OCI-LY3 (cell line): Measurements from ENCODE around the gene ICAM1.

Experiments
- H2AFZ ChIP-seq: fragments of 200-600, 300-600 bp; shearing (Covaris generic); 2 replicates; pipeline ENCODE4 v1.6.0; 2014; ENCODE audit warnings: antibody characterized with exemption, low read depth, low read length
- H3K27ac ChIP-seq: fragments of 200-600, 300-600 bp; sonication (generic); 2 replicates; pipeline ENCODE4 v1.5.1; 2014; ENCODE audit warnings: mild to moderate bottlenecking, low read length, moderate library complexity, mixed read lengths
- H3K27me3 ChIP-seq: fragments of 200-600, 300-600 bp; sonication (generic); 2 replicates; pipeline ENCODE4 v1.6.1; 2014; ENCODE audit warnings: low read depth, low read length, mixed read lengths
- H3K36me3 ChIP-seq: fragments of 200-600, 300-600 bp; sonication (generic); replicated peaks from 2 replicates; pipeline ENCODE3; 2014; ENCODE audit warnings: low read depth, low read length, mixed read lengths
- H3K4me1 ChIP-seq: fragments of 300-600, 200-600 bp; sonication (generic); 2 replicates; pipeline ENCODE4 v1.6.1; 2014; ENCODE audit warnings: low read length, mixed read lengths
- H3K4me2 ChIP-seq: fragments of 200-600, 300-600 bp; sonication (generic); 2 replicates; pipeline ENCODE4 v1.6.1; 2014; ENCODE audit warnings: low read length, mixed read lengths
- H3K4me3 ChIP-seq: fragments of 300-600, 200-600 bp; sonication (generic); 2 replicates; pipeline ENCODE4 v1.5.1; 2014; ENCODE audit warnings: antibody characterized with exemption, mild to moderate bottlenecking, low read length, moderate library complexity
- H3K79me2 ChIP-seq: fragments of 300-600, 200-600 bp; shearing (Covaris generic); 2 replicates; pipeline ENCODE4 v1.6.1; 2014; ENCODE audit warnings: mild to moderate bottlenecking, low read length, mixed read lengths
- H3K9ac ChIP-seq: fragments of 300-600, 200-600 bp; shearing (Covaris generic); 2 replicates; pipeline ENCODE4 v1.6.0; 2014; ENCODE audit warnings: mild to moderate bottlenecking, low read length, moderate library complexity
- H3K9me3 ChIP-seq: fragments of 200-600, 300-600 bp; shearing (Covaris generic); 2 replicates; pipeline ENCODE4 v1.6.1; 2014; ENCODE audit warnings: low read length, mixed read lengths; ENCODE audit not compliant: insufficient read depth
- H4K20me1 ChIP-seq: fragments of 200-600, 300-600 bp; sonication (generic); 2 replicates; pipeline ENCODE4 v1.6.1; 2016; ENCODE audit warnings: low read length, mixed read lengths; ENCODE audit not compliant: insufficient read depth
- EZH2phosphoT487 ChIP-seq: fragments of 200-600 bp; shearing (Covaris generic); IDR thresholded peaks from 2 replicates; pipeline ENCODE4 v1.6.1; 2018; ENCODE audit warnings: antibody characterized with exemption, mixed run types, low read depth
- TF ChIP-seq, protein P1 (sequence below): fragments of 200-600, 300-600 bp; sonication (generic); IDR thresholded peaks from 2 replicates; pipeline ENCODE4 v1.5.1; 2014; ENCODE audit warnings: antibody characterized with exemption, low read length, low read depth

ICAM1 gene

DNA sequence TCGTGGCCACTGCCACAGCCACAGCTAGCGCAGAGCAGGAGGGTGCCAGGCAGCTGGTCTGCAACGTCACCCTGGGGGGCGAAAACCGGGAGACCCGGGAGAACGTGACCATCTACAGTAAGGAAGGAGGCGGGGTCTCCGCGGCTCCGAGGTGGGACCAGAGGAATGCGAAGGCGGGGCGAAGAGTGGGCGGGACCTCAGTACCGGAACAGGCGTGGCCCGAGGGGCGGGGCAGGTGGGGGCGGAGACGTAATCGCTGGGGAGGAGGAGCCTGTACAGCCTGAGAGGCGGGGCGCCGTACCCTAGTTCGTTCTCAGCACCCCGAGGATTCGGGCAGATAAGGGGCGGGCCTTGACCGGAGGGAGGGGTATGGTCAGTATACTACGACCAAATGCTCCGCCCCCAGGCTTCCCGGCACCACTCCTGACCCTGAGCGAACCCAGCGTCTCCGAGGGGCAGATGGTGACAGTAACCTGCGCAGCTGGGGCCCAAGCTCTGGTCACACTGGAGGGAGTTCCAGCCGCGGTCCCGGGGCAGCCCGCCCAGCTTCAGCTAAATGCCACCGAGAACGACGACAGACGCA is 21.4 kb downstream of the ICAM1 start:
- H3K4me1 ChIP-seq = peaks cover 5% of the 10 kb centered on the region
- peaks cover 15% of the 10 kb centered on the region for H3K36me3 ChIP-seq
- no peak overlapping the region for H3K4me3 ChIP-seq
- H4K20me1 ChIP-seq = no peaks in the 10 kb centered on the region
- no peaks in the 10 kb centered on the region for H3K9me3 ChIP-seq
- no peak overlapping the region for H3K4me2 ChIP-seq
- no peak overlapping the region for H2AFZ ChIP-seq
- H3K9ac ChIP-seq = no peak overlapping the region
- no peaks in the 10 kb centered on the region for H3K79me2 ChIP-seq
- no peak overlapping the region for H3K27ac ChIP-seq
- no peak for TF ChIP-seq EZH2phosphoT487
- TF ChIP-seq, protein P1, sequence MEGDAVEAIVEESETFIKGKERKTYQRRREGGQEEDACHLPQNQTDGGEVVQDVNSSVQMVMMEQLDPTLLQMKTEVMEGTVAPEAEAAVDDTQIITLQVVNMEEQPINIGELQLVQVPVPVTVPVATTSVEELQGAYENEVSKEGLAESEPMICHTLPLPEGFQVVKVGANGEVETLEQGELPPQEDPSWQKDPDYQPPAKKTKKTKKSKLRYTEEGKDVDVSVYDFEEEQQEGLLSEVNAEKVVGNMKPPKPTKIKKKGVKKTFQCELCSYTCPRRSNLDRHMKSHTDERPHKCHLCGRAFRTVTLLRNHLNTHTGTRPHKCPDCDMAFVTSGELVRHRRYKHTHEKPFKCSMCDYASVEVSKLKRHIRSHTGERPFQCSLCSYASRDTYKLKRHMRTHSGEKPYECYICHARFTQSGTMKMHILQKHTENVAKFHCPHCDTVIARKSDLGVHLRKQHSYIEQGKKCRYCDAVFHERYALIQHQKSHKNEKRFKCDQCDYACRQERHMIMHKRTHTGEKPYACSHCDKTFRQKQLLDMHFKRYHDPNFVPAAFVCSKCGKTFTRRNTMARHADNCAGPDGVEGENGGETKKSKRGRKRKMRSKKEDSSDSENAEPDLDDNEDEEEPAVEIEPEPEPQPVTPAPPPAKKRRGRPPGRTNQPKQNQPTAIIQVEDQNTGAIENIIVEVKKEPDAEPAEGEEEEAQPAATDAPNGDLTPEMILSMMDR = no peak
- H3K27me3 ChIP-seq = no peaks in the 10 kb centered on the region

DNA sequence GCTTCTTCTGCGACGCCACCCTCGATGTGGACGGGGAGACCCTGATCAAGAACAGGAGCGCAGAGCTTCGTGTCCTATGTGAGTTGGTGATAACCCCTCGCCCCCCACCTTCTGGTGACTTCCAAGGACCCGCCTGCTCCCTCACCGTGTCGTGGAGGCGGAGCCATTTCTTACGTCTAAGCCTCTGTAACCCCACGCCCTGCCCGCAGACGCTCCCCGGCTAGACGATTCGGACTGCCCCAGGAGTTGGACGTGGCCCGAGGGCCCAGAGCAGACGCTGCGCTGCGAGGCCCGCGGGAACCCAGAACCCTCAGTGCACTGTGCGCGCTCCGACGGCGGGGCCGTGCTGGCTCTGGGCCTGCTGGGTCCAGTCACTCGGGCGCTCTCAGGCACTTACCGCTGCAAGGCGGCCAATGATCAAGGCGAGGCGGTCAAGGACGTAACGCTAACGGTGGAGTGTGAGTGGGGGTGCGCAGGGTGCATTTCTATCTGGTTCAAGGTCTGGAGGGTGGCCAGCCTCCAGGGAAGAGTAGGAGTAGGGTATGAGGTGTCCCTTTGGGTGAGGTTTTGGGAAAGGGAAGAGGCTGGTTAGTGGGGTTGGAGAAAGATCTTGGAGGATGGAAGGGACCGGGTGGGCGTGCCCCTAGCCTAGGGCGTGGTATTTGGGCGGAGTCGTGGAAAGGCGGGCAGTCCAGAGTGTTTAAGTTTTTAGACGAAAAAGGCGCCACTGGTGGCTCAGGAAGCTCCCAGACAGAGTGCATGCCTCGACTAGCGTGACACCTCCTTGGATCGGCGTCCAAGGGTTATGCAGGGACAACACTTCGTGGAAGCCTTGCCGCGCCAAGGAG is 22.1 kb downstream of the ICAM1 start:
- peaks cover 5% of the 10 kb centered on the region for H3K4me1 ChIP-seq
- H3K9me3 ChIP-seq = no peaks in the 10 kb centered on the region
- H4K20me1 ChIP-seq = no peaks in the 10 kb centered on the region
- no peak overlapping the region for H3K4me3 ChIP-seq
- H3K36me3 ChIP-seq = peaks cover 8% of the 10 kb centered on the region
- no peak overlapping the region for H2AFZ ChIP-seq
- H3K9ac ChIP-seq = no peak overlapping the region
- TF ChIP-seq, protein P1 = no peak
- TF ChIP-seq EZH2phosphoT487 = no peak
- H3K27me3 ChIP-seq = no peaks in the 10 kb centered on the region
- no peak overlapping the region for H3K4me2 ChIP-seq
- no peaks in the 10 kb centered on the region for H3K79me2 ChIP-seq
- no peak overlapping the region for H3K27ac ChIP-seq

DNA sequence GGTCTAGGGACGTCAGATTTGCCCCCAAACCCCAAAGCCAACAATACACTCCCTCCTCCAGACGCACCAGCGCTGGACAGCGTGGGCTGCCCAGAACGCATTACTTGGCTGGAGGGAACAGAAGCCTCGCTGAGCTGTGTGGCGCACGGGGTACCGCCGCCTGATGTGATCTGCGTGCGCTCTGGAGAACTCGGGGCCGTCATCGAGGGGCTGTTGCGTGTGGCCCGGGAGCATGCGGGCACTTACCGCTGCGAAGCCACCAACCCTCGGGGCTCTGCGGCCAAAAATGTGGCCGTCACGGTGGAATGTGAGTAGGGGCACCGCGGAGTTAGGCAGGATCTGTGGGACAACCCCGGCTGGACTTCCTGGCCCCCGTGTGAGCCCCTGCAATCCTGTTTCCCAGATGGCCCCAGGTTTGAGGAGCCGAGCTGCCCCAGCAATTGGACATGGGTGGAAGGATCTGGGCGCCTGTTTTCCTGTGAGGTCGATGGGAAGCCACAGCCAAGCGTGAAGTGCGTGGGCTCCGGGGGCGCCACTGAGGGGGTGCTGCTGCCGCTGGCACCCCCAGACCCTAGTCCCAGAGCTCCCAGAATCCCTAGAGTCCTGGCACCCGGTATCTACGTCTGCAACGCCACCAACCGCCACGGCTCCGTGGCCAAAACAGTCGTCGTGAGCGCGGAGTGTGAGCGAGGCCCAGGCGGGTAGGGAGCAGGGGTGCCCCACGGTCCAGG is 22.9 kb downstream of the ICAM1 start:
- H3K27me3 ChIP-seq = no peaks in the 10 kb centered on the region
- TF ChIP-seq EZH2phosphoT487 = no peak
- TF ChIP-seq, protein P1 = no peak
- H3K4me1 ChIP-seq = peaks cover 2% of the 10 kb centered on the region
- H3K9me3 ChIP-seq = no peaks in the 10 kb centered on the region
- H3K4me2 ChIP-seq = no peak overlapping the region
- no peak overlapping the region for H3K4me3 ChIP-seq
- no peak overlapping the region for H2AFZ ChIP-seq
- H4K20me1 ChIP-seq = no peaks in the 10 kb centered on the region
- H3K9ac ChIP-seq = no peak overlapping the region
- peaks cover 8% of the 10 kb centered on the region for H3K36me3 ChIP-seq
- H3K79me2 ChIP-seq = no peaks in the 10 kb centered on the region
- H3K27ac ChIP-seq = no peak overlapping the region

DNA sequence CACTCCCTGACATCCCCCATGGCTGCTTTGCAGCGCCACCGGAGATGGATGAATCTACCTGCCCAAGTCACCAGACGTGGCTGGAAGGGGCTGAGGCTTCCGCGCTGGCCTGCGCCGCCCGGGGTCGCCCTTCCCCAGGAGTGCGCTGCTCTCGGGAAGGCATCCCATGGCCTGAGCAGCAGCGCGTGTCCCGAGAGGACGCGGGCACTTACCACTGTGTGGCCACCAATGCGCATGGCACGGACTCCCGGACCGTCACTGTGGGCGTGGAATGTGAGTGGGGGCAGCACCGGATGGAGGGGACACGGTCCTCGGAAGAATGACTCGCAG is 23.4 kb downstream of the ICAM1 start:
- no peak overlapping the region for H3K4me2 ChIP-seq
- H3K36me3 ChIP-seq = peaks cover 8% of the 10 kb centered on the region
- H3K4me3 ChIP-seq = no peak overlapping the region
- no peak overlapping the region for H3K9ac ChIP-seq
- H2AFZ ChIP-seq = no peak overlapping the region
- no peaks in the 10 kb centered on the region for H4K20me1 ChIP-seq
- H3K27me3 ChIP-seq = no peaks in the 10 kb centered on the region
- H3K27ac ChIP-seq = no peak overlapping the region
- no peak for TF ChIP-seq EZH2phosphoT487
- TF ChIP-seq, protein P1 = no peak
- no peaks in the 10 kb centered on the region for H3K9me3 ChIP-seq
- no peaks in the 10 kb centered on the region for H3K79me2 ChIP-seq
- H3K4me1 ChIP-seq = no peaks in the 10 kb centered on the region
